Common myeloid progenitor, CD34-positive (primary cell): ENCODE results near the gene DNAH8.

Experiments
- CTCF ChIA-PET: fragments of 350-600 bp; sonication (Branson Sonifier 250); formaldehyde crosslinking; loops from one replicate; lab custom pipeline; 2021; ENCODE audit warnings: antibody characterized with exemption; lab: Charles Lee
- POLR2A ChIA-PET: fragments of 350-600 bp; sonication (Branson Sonifier 250); formaldehyde crosslinking; loops from one replicate; lab custom pipeline; 2021; ENCODE audit warnings: antibody characterized with exemption; lab: Charles Lee
- DNase-seq, 3 donors: peaks; one replicate each; pipeline versions ENCODE4 v3.0.0 to v3.0.0-alpha.2; 2013
- H3K27ac ChIP-seq, 2 experiments: 1 replicate in 1 of 2; 2 replicates in 1 of 2; pipeline ENCODE4 v1.7.0; 2013; ENCODE audit warnings: inconsistent platforms in 2 of 2, low read length in 2 of 2, mild to moderate bottlenecking in 2 of 2, low read depth in 1 of 2, moderate library complexity in 1 of 2; ENCODE audit not compliant: severe bottlenecking in 2 of 2, insufficient read depth in 1 of 2, poor library complexity in 1 of 2
- H3K27me3 ChIP-seq, 5 experiments: replicated peaks in 2 of 5; 1 replicate in 3 of 5; 2 replicates in 2 of 5; pipeline versions ENCODE4 v1.6.1 to v1.7.0; 2013; ENCODE audit warnings: low read length in 4 of 5, mild to moderate bottlenecking in 2 of 5, moderate library complexity in 2 of 5, inconsistent platforms in 1 of 5; ENCODE audit not compliant: insufficient read depth in 5 of 5, control insufficient read depth in 4 of 5
- H3K36me3 ChIP-seq, 4 experiments: 1 replicate in 2 of 4; 2 replicates in 2 of 4; pipeline versions ENCODE4 v1.6.1 to v1.7.0; 2013; ENCODE audit warnings: low read length in 3 of 4, control low read depth in 1 of 4, mild to moderate bottlenecking in 1 of 4; ENCODE audit not compliant: control insufficient read depth in 4 of 4, insufficient read depth in 4 of 4
- H3K4me1 ChIP-seq, 4 experiments: 1 replicate in 3 of 4; 2 replicates in 1 of 4; pipeline versions ENCODE4 v1.6.1 to v1.7.1; 2013; ENCODE audit warnings: low read length in 3 of 4, mild to moderate bottlenecking in 3 of 4, control low read depth in 1 of 4, inconsistent platforms in 1 of 4, moderate library complexity in 1 of 4; ENCODE audit not compliant: control insufficient read depth in 4 of 4, insufficient read depth in 4 of 4; ENCODE audit errors: control extremely low read depth in 1 of 4
- H3K4me3 ChIP-seq, 7 experiments: 1 replicate in 4 of 7; 2 replicates in 3 of 7; pipeline versions ENCODE4 v1.5.1 to v1.7.0; 2013; ENCODE audit warnings: mild to moderate bottlenecking in 7 of 7, low read length in 6 of 7, moderate library complexity in 6 of 7, inconsistent platforms in 2 of 7, low read depth in 2 of 7, control low read depth in 1 of 7; ENCODE audit not compliant: insufficient read depth in 4 of 7, control insufficient read depth in 1 of 7; ENCODE audit errors: extremely low read depth in 1 of 7
- H3K9me3 ChIP-seq, 5 experiments: 1 replicate in 4 of 5; 2 replicates in 1 of 5; pipeline versions ENCODE4 v1.6.1 to v1.7.1; 2013; ENCODE audit warnings: low read length in 4 of 5, mild to moderate bottlenecking in 2 of 5, inconsistent platforms in 1 of 5, low read depth in 1 of 5, moderate library complexity in 1 of 5; ENCODE audit not compliant: control insufficient read depth in 4 of 5, insufficient read depth in 2 of 5; ENCODE audit errors: control extremely low read depth in 1 of 5
- WGBS: methylation state at CpG from one replicate; pipeline ENCODE4 v1.1.5; 2013; ENCODE audit not compliant: insufficient coverage; 5-methylcytosine and 5-hydroxymethylcytosine counted together

DNAH8 gene

DNA sequence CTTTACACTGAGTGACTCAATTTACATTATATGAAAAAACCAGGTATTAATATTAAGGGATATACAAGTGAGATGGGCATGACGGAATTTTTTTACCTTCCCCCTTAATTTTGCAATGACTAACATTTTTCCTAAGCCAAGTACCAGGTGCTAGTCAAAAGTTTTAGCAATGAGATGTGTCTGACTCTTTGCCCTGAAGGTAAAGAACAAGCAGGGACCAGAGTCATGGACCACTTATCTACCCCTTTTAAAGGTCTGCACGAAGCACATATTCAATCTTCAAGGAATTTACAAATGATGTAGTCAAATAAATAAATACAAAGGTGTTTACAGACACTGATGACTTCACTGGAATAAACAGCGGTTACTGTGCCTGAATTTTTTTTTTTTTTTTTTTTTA, 13.6 kb upstream of the DNAH8 start:
- Histone ChIP-seq H3K36me3 (peaks cover 2 to 18% (median 7%) of the 10 kb centered on the region in 4 experiments), H3K27me3 (no peaks in the 10 kb centered on the region), H3K4me1 (peaks cover 0 to 6% (median 5%) of the 10 kb centered on the region in 4 experiments), H3K9me3 (peaks cover 0 to 26% (median 2%) of the 10 kb centered on the region in 5 experiments), H3K4me3 (peak overlapping the region in 1 of 7 experiments; percentile 46), H3K27ac (no peak overlapping the region)
- CTCF ChIA-PET: interaction anchor here (1.3 kb wide), 1 partner anchor 13 kb away, joined by 4 read pairs; no protein-coding TSS in a partner anchor
- POLR2A ChIA-PET: no interaction called here
- 40% methylated on average over 1 of the region's 3 CpGs for WGBS
- DNase-seq: no peak

DNA sequence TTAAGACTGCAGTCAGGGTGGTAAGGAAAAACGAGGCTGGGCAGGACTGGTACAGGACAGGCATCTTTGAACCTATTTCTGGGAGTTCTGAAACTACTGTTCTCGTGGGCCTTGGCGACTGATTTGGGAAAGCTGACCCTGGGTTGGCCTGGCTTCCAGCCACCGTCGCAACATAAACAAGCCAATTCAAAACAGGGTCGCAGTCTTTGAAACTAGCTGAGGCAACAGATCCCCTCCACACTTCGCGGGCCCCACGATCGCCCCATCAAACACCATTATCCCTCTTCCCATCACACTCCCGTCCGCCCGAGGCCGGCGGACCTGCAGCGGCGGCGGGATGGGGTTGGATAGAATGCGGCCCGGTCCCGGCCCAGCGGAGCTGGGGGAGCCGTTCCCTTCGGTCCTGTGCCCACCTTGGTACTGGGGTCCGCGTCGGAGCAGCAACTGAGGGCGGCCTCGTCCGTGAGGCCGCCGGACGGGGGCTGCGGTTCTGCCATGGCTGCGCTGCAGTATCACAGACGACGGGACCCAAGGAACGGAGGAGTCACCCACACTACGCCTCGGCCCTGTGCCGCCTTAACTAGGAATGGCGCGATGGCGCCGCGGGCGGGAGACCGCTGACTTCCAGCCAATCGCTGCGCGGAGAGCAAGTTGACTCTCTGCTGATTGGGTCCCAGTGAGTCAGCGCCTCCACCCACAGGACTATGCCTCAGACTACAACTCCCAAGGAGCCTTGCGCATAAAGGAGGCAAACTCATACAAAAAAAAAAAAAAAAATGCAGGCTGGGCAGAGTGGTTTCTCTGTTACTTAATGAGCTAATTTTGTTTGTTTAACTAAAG, 12.3 kb upstream of the DNAH8 start, which contains the start of gene GLO1:
Gene GLO1, minus strand, starts transcription at position 588 of the 840 bp plus-strand sequence. Its CDS starts 91 bp downstream, at position 497.
- Histone ChIP-seq H3K4me1 (peaks cover 0 to 6% (median 5%) of the 10 kb centered on the region in 4 experiments), H3K9me3 (peaks cover 0 to 24% (median 2%) of the 10 kb centered on the region in 5 experiments), H3K27me3 (no peaks in the 10 kb centered on the region), H3K4me3 (peak within 1 kb of the TSS; percentile 41 to 81 (median 70)), H3K27ac (peak within 1 kb of the TSS; percentile 61 to 88), H3K36me3 (peaks cover 2 to 13% (median 6%) of the 10 kb centered on the region in 4 experiments)
- 2% methylated on average over 38 of the region's 53 CpGs for WGBS
- CTCF ChIA-PET: interaction anchor here (0.6 to 1.3 kb wide), 3 partner anchors 14 to 642 kb away, joined by 4 read pairs; no protein-coding TSS in a partner anchor
- POLR2A ChIA-PET: no interaction called here
- peak; percentile 99 for DNase-seq

DNA sequence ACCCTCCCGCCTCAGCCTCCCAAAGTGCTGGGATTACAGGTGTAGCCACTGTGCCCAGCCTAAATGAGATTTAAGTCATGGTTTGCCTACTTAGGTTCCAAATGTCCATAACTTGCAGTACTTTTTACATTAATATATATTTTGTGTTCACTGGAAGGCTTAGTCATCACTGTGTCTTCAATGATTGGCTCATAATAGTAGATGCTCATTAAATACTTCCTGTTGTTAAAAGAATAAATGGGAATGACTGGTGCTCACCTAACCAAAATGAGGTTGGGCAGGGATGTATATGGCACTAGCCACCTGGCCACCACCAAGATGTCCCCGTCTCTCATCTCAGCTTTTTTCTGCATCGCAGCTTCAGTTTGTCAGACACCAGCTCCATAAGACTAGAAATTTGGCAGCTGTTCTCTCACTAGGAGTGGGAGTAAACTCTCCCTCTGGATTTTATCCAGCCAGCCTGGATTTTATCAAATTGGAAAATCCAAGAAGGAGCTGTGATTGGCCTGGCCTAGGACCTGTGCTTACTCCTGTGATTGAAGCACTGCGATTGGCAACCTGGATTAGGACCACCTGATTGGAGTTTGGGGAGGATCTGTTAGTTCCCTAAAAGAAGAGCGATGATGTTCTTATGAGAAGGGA, 11.0 kb upstream of the DNAH8 start:
- no peaks in the 10 kb centered on the region for H3K27me3 ChIP-seq
- H3K9me3 ChIP-seq: peaks cover 0 to 19% (median 0%) of the 10 kb centered on the region in 5 experiments
- H3K4me3 ChIP-seq: no peak overlapping the region
- H3K27ac ChIP-seq: no peak overlapping the region
- peaks cover 0 to 10% (median 4%) of the 10 kb centered on the region in 4 experiments for H3K36me3 ChIP-seq
- peaks cover 0 to 6% (median 5%) of the 10 kb centered on the region in 4 experiments for H3K4me1 ChIP-seq
- CTCF ChIA-PET: interaction anchor here (1.0 kb wide), 1 partner anchor 9 kb away, joined by 3 read pairs; no protein-coding TSS in a partner anchor
- 96% methylated on average over 5 of the region's 5 CpGs for WGBS
- POLR2A ChIA-PET: no interaction called here
- no peak for DNase-seq

DNA sequence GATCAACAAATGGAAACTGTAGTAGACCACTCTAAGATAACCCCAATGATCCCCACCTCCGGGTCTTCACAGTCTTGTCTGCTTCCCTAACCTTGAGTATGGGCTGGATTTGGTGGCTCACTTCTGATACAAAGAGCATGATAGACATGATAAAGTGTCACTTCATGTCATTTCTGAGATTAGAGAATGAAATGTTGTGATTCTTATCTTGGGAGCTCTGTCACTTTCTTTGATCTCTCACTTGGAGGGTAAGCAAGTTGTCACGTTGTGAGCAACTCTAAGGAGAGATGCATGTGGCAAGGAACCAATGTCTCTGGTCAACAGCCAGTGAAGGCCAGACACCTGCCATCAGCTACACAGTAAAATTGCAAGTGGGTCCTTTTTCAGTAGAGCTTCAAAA, 9.2 kb upstream of the DNAH8 start:
- H3K36me3 ChIP-seq: peaks cover 0 to 3% (median 0%) of the 10 kb centered on the region in 4 experiments
- ChIA-PET CTCF (interaction anchor here (0.7 to 1.2 kb wide), 2 partner anchors 11 to 14 kb away, joined by 3 read pairs; no protein-coding TSS in a partner anchor), POLR2A (no interaction called here)
- H3K27me3 ChIP-seq: no peaks in the 10 kb centered on the region
- 90% methylated on average over 1 of the region's 2 CpGs for WGBS
- peaks cover 0 to 6% (median 5%) of the 10 kb centered on the region in 4 experiments for H3K4me1 ChIP-seq
- H3K4me3 ChIP-seq: no peak overlapping the region
- H3K9me3 ChIP-seq: peaks cover 0 to 14% (median 0%) of the 10 kb centered on the region in 5 experiments
- H3K27ac ChIP-seq: no peak overlapping the region
- no peak for DNase-seq

DNA sequence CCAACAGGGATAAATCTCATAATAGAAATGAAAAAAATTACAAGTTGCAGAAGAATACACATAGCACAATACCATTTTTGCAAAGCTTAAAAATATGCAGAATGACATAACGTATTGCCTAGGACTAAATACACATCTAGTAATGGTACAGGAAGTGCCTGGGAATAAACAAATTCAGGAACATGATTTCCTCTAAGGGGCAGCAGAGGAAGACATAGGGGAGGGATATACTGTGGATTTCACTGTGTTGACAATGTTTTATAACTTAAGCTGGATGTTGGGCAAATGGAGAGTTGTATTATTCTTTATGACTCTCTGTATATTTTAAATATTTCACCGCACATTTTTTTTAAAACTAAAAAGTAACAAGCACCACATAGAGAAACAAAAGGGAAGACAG, 6.6 kb upstream of the DNAH8 start:
- 80% methylated on average over 1 of the region's 2 CpGs for WGBS
- DNase-seq: no peak
- CTCF ChIA-PET: no interaction called here
- no peaks in the 10 kb centered on the region for H3K27me3 ChIP-seq
- peaks cover 0 to 8% (median 0%) of the 10 kb centered on the region in 5 experiments for H3K9me3 ChIP-seq
- H3K36me3 ChIP-seq: no peaks in the 10 kb centered on the region
- H3K4me3 ChIP-seq: no peak overlapping the region
- H3K27ac ChIP-seq: no peak overlapping the region
- peaks cover 0 to under 1% (median 0%) of the 10 kb centered on the region in 4 experiments for H3K4me1 ChIP-seq
- POLR2A ChIA-PET: no interaction called here

DNA sequence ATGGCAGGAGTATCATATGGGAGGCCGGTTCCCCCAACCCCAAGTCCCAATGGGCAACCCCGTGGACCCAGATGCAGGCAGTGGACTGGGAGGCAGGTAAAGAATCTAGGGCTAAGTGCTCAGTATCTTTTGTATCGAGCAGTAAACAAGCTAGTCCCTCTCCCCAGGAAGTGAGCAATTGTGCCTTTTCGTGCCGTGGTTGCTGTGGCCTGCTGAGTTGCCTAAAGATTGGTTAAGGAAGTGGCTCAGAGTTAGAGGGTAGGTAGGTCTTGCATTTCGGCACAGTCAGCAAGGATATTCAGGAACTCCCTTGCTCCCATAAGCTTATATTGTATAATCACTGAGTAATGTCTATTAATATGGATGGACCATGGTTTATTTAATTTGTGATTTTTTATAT, 1.3 kb upstream of the DNAH8 start:
- Histone ChIP-seq H3K4me1 (peaks cover 0 to 21% (median 15%) of the 10 kb centered on the region in 4 experiments), H3K36me3 (no peaks in the 10 kb centered on the region), H3K27me3 (peaks cover 4 to 27% (median 11%) of the 10 kb centered on the region in 5 experiments), H3K27ac (no peak overlapping the region), H3K9me3 (peaks cover 0 to 8% (median 0%) of the 10 kb centered on the region in 5 experiments), H3K4me3 (no peak overlapping the region)
- DNase-seq: peak; percentile 59 to 74 (median 71)
- ChIA-PET CTCF (no interaction called here), POLR2A (no interaction called here)
- 46% methylated on average over 4 of the region's 6 CpGs for WGBS
